Pons (tissue), 1 donor: Measurements from ENCODE around the gene GRIA4.
"Not testable (repeated sequence)": the region's sequence is repeated elsewhere in the genome, so short reads cannot be mapped to it uniquely, and the experiment has no call there.

Source experiments
- DNase-seq: peaks from one replicate; pipeline ENCODE4 v3.0.0-alpha.2; 2016; ENCODE audit warnings: low spot score

GRIA4 gene

DNA sequence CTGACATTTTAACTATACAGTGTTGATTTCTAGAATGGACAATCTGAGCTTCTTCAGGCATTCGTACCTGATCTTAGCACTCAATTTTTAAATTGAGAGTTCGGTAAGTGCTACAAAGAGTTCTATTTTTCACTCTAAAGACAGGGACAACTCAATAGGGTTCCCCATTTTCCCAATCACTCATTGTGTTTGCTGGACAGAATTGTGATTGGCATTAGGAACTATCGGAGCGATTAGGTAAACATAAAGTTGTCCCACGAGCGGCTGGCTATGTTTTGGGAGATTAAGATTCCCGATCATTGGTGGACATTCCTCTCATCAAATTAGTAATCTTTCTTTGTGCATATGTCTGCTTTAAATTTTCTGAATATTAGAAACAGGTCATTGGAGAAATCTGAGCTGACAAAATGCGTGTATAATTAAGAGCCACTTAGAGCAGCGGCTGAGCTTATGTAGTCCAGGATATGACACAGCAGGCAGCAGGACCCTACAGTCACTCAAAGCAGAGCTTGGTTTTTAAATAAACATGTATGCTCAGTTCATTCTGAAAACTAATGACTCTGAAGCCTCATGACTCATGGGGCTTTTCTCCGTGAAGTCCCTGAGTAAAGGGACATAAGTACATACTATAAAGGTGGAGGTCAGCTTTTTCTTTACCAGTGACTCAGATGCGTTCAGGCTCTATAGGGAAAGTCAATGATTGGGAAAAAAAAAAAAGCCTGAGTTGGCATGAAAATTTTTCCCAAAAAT, 109.4 kb downstream of the GRIA4 start:
- DNase-seq, result no peak

DNA sequence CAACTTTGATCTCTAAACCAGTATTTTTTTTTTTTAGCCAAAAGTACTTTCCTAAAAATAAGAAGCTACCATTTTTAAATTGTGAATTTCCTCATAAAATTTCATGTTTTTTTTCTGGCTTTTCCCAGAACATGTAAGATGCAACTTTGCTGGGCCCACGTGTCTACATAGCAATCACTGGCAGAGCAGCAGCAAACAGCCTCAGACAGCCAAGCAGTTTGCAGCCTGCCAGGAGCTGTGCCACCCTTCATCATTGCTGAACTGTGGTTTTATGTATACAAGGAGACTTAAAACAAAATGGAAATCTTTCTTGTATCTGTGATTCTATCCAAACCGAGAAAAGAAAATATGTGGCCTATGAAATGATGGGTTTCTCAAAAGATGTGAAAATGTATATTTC, 110.2 kb downstream of the GRIA4 start:
- peak; percentile 44 for DNase-seq

DNA sequence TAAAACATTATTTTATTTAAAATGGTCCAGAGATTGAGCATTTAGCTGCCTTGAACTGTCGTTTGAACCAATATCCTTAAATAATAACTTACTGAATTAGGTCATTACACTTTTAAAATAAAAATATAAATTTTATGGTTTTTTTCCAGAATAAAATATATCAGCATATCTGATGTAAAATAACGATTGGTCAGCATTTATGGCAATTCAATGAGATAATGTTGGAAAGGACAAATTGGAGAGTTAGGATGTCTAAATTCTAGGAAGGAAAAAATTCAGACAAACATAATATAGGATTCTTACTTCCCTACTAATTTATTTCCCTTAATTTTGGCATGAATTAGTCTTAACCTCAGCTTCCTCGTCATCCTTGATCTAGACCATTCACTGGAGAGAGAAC, 113.4 kb downstream of the GRIA4 start:
- no peak for DNase-seq

DNA sequence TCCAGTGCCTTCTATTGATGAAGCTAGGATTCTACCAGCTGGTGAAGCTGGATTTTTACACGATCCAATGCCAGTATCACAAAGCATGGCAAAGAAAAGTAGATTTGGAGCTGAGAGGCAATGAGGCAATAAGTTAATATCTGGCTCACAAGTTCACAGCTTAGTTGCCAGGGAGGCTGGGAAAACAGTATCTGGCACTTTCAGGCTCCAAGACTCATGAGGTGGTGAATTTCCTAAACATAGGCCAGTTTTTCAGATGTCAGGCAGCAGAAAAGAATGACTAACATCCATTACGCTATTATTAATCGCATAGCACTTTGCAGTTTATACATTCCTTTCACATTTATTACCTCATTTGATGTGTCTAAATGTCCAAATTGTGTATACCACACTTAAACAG, 122.7 kb downstream of the GRIA4 start:
- no peak for DNase-seq

DNA sequence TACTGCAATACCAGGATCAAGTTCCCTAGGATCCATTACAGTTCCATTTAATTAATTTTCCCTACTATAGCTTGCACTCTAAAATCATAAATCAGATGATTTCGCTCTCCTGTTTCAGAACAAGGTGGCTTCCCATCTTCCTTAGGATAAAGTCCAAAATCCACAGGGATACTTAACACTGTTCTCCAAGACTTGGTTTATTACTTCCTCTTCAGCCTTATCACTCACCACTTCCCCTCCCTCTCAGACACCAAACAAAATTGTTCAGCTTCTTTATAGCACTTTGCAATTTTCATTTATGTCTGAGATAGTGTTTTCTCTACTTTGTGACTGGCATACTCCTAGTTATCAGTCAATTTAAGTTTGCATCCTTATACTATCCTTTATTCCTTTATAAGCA, 124.6 kb downstream of the GRIA4 start:
- DNase-seq, result no peak

DNA sequence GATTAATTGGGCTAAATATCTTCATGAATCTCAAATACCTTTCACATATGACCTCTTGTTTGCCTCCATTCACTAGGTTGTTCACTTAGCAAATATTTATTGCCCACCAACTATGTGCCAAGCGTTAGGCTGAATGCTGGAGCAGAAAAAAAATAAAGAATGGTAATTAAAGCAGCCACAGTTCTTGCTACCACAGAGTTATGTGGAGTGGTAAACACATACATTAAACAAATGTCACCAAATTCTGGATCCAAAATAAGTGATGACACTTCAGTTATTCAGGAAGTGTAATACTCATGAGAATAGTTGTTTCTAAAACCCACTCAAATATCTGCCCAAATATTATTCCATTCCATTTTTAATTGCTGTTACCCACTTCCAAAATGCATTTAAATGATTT, 128.4 kb downstream of the GRIA4 start:
- DNase-seq, result no peak

DNA sequence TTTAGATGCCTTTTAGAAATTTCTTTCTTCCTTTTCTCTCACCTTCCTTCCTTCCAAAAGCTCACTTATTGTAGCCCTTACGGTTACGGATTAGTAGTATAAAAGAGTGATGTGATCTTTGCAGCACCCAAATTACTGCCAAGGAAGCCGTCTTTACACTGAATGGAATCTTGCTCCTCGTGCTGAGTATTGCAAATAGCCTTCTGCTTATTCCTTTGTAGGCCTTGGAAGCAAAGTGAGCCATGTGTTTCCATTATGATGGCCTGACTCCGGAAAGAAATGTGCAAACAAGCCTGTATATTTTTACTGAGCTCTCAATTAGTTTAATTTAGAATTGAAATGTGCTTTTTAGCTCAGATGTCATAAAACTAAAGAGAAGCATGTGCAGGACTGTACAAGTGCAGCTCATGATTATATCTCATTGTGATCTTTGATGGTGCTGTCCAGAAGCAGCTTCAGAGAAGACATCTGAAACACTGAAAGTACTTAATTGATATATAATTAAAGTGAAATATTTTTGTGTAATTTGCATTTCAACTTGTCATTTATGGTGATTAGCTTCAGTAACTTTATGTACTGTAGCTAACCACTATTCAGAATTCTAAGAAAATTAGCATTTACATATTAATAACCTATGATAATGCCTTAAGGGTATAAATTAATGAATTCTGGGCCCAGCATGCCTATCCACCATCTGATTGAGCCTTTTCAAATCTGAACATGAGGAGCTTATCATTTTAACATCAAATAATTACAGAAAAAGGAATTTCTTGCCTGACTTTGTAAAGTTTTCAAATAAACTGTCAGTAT, 129.3 kb downstream of the GRIA4 start:
- DNase-seq, result peak; percentile 59

DNA sequence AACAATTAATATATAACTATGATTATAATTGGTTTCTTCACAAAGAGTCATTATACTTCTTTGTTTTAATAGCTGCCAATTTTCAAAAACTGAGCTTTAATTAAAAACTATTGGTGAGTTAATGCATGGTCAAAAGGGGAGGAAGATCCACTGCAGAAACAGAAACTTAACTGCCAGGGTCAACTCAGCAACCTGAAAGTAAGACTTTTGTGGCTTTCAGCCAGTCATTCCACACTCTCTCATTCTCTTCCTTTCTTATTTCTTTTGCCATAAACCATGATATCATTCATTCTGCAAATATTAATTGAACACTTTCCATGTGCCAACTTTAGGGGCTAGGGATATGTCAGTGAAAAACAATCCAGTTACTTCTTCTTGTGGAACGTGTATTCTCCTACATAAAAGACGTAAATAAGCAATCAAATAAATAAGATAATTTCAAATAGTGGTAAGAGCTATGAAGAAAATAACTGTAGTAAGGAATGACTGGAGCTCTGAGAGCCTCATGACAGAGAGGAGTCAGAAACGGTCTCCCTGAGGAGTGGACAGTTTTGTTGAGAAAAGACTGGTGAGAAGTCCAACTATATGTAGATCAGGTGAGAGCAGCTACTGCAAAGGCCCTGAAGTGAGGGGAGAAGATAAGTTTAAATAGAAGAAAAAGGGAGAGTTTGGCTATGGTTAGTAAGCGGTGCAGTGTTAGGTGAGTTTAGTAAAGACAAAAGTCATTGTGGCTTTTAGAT, 130.5 kb downstream of the GRIA4 start:
- no peak for DNase-seq

DNA sequence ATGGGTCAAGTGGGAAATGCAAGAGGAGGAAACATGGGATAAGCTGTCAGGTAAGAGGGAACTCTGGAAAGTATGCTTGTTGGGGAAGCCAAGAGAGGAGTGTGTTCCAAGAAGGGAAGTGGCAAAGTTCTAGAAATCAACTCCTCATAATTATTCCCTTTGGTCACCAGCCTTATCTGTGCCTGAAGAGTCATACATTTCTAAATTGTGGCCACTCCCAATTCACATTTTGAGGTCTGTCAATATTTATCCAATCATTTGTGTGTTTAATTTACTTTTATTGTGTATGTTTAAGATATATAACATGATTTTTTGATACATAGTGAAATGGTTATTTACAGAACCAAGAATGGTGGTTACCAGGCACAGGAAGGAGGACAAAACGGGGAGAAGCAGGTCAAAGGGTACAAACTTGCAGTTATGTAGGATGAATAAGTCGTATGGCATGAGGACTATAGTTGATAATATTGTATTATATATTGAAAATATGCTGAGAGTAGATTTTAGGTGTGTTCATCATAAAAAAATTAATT, 131.7 kb downstream of the GRIA4 start:
- DNase-seq, result no peak

DNA sequence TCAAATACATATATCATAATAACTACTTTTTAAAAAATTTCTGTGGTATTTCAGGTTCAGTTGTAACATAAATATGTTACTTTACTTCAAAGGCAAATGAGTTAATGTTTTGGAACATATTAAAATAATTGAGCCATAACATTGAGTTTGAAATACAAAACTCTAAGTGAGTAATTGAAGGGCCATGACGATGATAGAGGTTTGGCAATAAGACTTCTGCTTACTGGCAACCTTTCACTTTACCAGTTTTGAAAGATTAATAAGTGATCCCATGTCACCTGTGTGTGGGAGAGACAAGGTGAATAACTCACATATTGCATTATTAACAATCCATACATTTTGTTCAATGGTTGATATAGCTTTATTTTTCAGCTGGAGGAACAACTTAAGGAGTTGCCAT, 144.4 kb downstream of the GRIA4 start:
- DNase-seq, result no peak

DNA sequence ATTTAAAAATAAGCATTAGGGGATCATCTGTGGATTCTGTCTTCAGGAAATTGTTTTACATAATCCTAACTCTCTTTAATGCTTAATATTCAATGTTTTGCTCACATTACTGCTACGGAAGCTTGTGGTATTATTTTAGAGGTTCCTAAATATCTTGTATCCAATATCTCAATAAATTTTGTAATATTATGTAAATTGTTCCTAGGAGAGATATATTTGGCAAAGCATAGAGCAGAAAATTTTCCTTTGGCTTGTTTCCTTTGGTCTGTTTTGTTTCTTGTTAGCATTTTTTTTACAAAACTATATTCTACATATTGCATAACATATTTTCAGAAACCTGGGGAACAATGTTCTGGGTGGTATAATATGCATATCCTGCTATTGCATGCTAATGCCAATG, 144.8 kb downstream of the GRIA4 start:
- no peak for DNase-seq

DNA sequence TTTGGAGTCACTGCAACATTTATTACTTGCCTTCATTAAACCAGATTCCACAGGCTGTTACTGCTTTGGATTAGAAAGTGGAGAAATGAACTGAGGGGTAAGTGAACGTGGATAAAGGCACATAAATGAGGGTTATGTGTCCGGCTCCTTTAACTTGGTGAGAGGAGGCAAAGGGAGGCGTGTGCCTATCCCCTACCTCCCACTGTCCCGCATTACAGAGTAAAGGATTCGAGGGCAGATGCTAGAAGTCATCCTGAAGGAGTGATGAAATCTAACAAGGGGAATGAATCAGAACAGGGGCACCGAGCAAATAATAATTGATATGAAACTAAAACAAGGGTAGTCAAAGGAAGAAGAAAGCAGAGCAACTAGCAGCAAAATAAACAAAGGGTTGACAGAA, 147.2 kb downstream of the GRIA4 start:
- no peak for DNase-seq

DNA sequence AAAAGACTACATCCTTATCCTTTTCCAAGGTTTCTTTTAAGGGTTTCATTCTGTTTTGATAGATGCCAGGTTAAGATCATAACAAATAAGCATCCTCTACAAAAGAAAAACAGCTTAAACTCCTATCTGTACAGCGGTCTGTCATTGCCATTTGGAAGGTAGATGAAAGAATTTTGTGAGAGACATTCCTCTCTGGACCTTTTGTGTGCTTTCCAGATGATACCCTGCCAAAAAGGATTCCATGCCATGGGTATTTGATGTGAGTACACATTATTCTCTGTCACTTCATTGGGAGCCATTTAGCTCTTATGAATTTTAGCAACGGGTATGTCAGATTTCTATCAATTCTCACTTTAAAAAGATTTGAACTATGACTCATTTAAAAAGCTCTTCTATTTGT, 153.7 kb downstream of the GRIA4 start:
- peak; percentile 57 for DNase-seq

DNA sequence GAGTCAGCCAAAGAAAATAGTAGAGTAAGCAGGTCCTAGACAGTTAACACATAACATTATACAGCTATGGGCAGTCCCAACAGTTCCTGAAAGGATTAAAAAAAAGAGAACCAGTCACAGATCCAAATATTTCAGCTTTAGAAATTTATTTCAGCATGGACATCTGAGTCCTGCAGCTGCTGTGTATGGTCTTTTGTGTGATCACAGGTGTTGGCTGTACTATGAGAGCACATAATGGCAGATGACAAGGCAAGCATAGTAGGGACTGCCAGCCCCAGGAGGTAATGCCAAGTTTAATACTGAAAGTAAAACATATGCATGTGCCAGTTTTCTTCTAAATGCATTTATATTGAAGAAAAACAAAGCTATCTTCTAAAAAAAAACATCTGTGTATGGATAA, 158.1 kb downstream of the GRIA4 start:
- no peak for DNase-seq

DNA sequence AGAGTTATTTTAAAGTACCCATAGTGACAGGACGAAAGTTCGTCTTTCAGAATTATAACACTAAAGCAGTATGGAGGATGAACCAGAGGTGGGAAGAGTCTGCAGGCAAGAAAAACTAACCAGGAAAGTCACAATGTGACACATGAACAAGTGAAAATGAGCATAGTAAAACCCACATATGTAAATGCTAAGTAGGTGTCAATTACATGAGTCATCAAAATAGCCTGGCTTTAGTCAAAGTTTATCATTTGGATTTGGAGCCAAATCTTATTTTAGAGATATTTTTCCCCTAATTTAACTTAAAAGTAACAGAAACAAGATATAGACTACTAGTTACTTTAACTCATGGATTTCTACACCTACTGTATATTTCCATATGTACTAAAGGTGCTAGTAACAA, 159.8 kb downstream of the GRIA4 start:
- no peak for DNase-seq

DNA sequence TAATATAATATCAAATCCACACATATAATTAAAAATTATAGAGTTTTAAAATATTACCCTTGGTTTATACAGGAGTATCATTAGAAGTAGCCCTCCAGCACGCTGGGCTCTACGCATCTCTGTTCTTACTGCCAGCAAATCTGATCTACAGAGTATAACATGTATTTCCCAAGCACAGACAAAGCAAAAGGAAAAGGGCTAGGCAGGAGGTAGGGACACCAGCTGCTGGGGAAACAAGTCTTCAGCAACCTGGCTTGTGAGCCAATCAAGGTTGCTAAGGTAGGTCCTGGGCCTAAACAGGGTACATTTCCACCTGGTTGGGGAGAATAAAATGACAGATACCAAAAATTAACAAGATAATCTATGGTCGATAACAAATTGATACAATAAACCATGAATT, 163.6 kb downstream of the GRIA4 start:
- DNase-seq, result not testable (repeated sequence)

DNA sequence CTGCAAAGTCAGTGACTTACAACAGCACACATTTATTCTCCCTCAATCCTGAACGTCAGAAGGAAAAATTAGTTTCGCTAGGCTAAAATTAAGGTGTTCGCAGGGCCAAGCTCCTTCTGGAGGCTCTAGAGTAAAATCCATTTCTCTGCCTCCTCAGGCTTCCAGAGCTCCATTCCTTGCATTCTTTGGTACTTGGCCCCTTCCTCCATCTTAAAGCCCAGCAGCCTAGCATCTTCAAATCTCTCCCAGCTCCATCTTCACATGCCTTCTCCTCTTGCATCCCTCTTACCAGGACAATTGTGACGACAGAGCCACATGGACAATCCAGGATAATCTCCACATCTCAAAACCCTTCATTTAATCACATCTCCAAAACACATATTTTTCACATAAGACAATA, 165.0 kb downstream of the GRIA4 start:
- no peak for DNase-seq

DNA sequence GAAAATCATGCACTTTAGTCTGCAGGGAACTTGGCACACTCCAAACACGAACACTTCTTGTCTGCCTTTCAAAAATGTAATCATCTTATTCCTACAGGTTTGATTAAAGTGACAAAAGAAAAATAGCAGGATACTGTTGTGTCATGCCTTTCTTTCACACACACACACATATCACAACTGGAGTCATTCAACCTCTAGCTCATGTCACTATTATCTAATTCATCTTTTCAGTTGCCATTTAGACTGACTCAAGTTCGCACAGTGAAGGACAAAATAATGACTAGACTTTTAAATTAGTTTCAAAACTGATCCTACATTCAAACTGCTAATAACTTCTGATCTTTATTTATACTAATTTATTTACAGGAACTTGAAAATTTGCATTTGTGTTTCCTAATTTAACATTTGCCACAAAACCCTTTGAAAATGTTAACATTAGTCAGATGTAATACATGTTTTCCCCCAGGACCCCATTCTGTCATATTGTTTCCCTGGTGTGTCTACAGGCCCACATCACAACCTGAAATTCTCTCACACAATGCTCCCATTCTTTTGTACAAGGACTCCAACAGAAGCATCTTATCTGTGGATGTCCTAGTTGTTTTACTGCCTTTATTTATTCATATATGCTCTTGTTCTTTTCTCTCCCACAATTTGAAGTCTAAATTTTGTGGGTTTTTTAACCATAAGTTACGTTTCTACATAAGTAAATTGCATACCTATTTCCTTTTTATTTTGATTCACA, 171.1 kb downstream of the GRIA4 start:
- peak; percentile 85 for DNase-seq

DNA sequence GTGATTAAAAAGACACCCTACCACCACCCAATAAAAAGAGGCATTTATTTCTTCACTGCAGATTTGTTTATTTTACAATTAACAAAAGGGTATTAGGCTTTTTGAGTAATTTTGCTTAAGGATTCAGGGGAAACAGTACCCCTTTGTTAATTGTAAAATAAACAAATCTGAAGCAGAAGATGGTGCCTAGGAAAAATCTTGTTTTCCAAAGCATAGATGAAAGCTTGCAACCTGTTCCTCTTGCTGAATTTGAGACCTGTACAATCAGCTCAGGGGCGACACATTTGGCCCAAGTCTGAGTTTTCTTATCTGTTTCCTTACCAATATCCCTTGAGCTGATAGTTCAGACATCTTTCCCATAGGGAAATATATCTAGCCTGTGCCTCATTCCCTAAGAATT, 171.9 kb downstream of the GRIA4 start:
- peak; percentile 80 for DNase-seq

DNA sequence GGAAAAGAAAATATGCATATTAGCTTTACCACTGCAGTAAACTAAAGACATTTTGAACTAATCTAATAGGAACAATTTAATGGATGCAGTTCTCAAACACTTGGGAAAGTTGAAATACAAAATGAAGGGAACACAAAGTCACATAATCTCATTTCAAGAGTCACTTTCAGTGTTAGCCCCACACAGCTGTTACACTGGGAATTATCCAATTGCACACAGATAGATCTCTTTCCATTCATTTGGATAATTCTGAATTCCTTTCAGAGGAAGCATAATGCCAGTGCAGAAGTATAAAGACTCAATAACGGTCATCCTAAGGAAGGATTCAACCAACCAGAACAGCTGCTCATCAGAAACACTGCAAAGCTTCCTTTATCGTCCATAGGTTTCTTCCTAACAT, 173.3 kb downstream of the GRIA4 start:
- DNase-seq, result peak; percentile 83

DNA sequence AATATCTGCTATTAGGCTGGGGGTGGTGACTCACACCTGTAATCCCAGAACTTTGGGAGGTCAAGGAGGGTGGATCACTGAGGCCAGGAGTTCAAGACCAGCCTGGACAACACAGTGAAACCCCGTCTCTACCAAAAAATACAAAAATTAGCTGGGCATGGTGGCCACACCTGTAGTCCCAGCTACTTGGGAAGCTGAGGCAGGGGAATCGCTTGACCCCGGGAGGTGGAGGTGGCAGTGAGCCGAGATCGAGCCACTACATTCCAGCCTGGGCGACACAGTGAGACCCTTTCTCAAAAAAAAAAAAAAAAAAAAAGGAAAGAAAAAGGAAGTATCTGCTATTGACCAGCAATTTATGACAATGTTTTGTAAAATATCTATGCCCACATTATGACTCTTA, 176.0 kb downstream of the GRIA4 start:
- DNase-seq, result not testable (repeated sequence)

DNA sequence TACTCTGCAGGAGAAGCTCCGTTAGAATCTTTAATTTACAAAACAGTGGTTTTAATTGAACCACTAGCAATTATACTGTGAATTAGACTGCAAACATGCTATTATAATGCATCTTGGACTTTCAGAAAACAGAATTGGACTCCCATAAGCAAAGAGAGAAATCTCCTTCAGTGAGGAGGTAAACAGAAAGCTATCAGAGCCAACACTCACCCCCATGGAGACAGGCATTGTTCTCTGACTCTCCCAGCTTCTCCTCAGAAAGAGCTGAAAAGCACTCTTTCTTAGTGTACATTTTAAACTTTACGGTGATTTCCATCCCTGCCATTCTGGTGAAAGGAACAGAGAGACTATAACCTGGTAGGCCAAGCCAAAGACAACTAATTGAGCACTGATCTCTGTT, 176.9 kb downstream of the GRIA4 start:
- peak; percentile 70 for DNase-seq
